Liver (tissue), 9 donors: Measurements from ENCODE around the gene PDLIM7. TPM values are rescaled to one million over a fixed set of nuclear protein-coding genes. Genes with fewer than 3 reads are reported as not detected.
"Not testable (repeated sequence)": the region's sequence is repeated elsewhere in the genome, so short reads cannot be mapped to it uniquely, and the experiment has no call there.

Experiments used
- DNase-seq: peaks from one replicate; pipeline ENCODE4 v3.0.0-alpha.2; 2017; ENCODE audit warnings: low spot score
- H3K27ac ChIP-seq, 2 donors: one replicate each; pipeline ENCODE4 v1.7.0; 2013; ENCODE audit warnings: inconsistent platforms in 2 of 2, low read length in 2 of 2, control low read depth in 1 of 2, low read depth in 1 of 2, mild to moderate bottlenecking in 1 of 2
- H3K27me3 ChIP-seq, 4 donors: one replicate each; pipeline versions ENCODE4 v1.6.1 to v1.7.0; 2013; ENCODE audit warnings: low read length in 3 of 4, inconsistent platforms in 1 of 4, mild to moderate bottlenecking in 1 of 4, moderate library complexity in 1 of 4; ENCODE audit not compliant: control insufficient read depth in 4 of 4, insufficient read depth in 4 of 4
- H3K36me3 ChIP-seq, 4 donors: one replicate each; pipeline versions ENCODE4 v1.6.1 to v1.7.0; 2013; ENCODE audit warnings: low read length in 3 of 4, mild to moderate bottlenecking in 3 of 4, low read depth in 1 of 4, moderate library complexity in 1 of 4; ENCODE audit not compliant: control insufficient read depth in 4 of 4, insufficient read depth in 3 of 4
- H3K4me1 ChIP-seq, 4 donors: one replicate each; pipeline versions ENCODE4 v1.6.1 to v1.7.0; 2013; ENCODE audit warnings: low read length in 3 of 4, mild to moderate bottlenecking in 3 of 4, moderate library complexity in 1 of 4; ENCODE audit not compliant: control insufficient read depth in 4 of 4, insufficient read depth in 4 of 4
- H3K4me3 ChIP-seq, 3 donors: one replicate each; pipeline versions ENCODE4 v1.6.1 to v1.7.0; 2013; ENCODE audit warnings: low read length in 3 of 3, control low read depth in 1 of 3, low read depth in 1 of 3, mild to moderate bottlenecking in 1 of 3
- H3K9ac ChIP-seq, 2 donors: one replicate each; pipeline ENCODE4 v1.7.0; 2013; ENCODE audit warnings: low read length in 2 of 2, mild to moderate bottlenecking in 2 of 2, moderate library complexity in 2 of 2, control low read depth in 1 of 2, low read depth in 1 of 2
- H3K9me3 ChIP-seq, 4 donors: one replicate each; pipeline versions ENCODE4 v1.6.1 to v1.7.0; 2013; ENCODE audit warnings: low read length in 3 of 4; ENCODE audit not compliant: control insufficient read depth in 4 of 4
- EGR1 ChIP-seq, 2 donors: IDR thresholded peaks; 2 replicates each; pipeline ENCODE4 v1.6.1; 2016 to 2018; ENCODE audit warnings: antibody characterized with exemption in 2 of 2, low read depth in 2 of 2
- FOXA1 ChIP-seq: IDR thresholded peaks from 2 replicates; pipeline ENCODE4 v1.6.1; 2016; ENCODE audit warnings: antibody characterized with exemption
- GABPA ChIP-seq, 2 donors: IDR thresholded peaks in 1 of 2; conservative IDR thresholded peaks in 1 of 2; 2 replicates each; pipeline ENCODE4 v1.6.1; 2016; ENCODE audit warnings: antibody characterized with exemption in 2 of 2, mild to moderate bottlenecking in 1 of 2, moderate library complexity in 1 of 2
- HNF4A ChIP-seq, 2 donors: conservative IDR thresholded peaks; 2 replicates each; pipeline ENCODE4 v1.6.1; 2016; ENCODE audit warnings: antibody characterized with exemption in 2 of 2, mild to moderate bottlenecking in 2 of 2
- HNF4G ChIP-seq: IDR thresholded peaks from 2 replicates; pipeline ENCODE4 v1.6.1; 2016; ENCODE audit warnings: antibody characterized with exemption
- JUND ChIP-seq, 2 donors: IDR thresholded peaks; 2 replicates each; pipeline ENCODE4 v1.6.1; 2016; ENCODE audit warnings: antibody characterized with exemption in 2 of 2
- NR2F2 ChIP-seq: IDR thresholded peaks from 2 replicates; pipeline ENCODE4 v1.6.1; 2016; ENCODE audit warnings: antibody characterized with exemption
- RAD21 ChIP-seq, 2 donors: IDR thresholded peaks; 2 replicates each; pipeline ENCODE4 v1.6.1; 2016; ENCODE audit warnings: antibody characterized with exemption in 2 of 2, mild to moderate bottlenecking in 2 of 2
- REST ChIP-seq: IDR thresholded peaks from 2 replicates; pipeline ENCODE4 v1.6.1; 2016; ENCODE audit warnings: antibody characterized with exemption, mild to moderate bottlenecking
- RXRA ChIP-seq, 2 donors: IDR thresholded peaks; 2 replicates each; pipeline ENCODE4 v1.6.1; 2017 to 2018; ENCODE audit warnings: antibody characterized with exemption in 2 of 2, mild to moderate bottlenecking in 1 of 2
- SP1 ChIP-seq: IDR thresholded peaks from 2 replicates; pipeline ENCODE4 v1.6.1; 2018; ENCODE audit warnings: antibody characterized with exemption, mild to moderate bottlenecking
- WGBS: extraction: QIAGEN DNeasy Blood & Tissue Kit; methylation state at CpG from one replicate; pipeline ENCODE4 v1.1.7; 2013; 5-methylcytosine and 5-hydroxymethylcytosine counted together
- polyA plus RNA-seq, 2 donors: library from polyadenylated mRNA; stranded (reverse) in 1 of 2; unstranded in 1 of 2; fragments of 200-250 nt in 1 of 2; fragments of >200 nt in 1 of 2; fragmentation: Nextera tagmentation in 1 of 2; extraction: Ambion mirVana in 1 of 2; gene quantifications; one replicate each; pipeline versions ENCODE4 v1.2.1 to v1.2.3, GENCODE V29; 2013 to 2015
- total RNA-seq, 2 donors: library from RNA; depleted of rRNA; stranded (reverse); fragments of >200 nt; gene quantifications; one replicate each; pipeline ENCODE4 v1.2.3, GENCODE V29; 2014
- TF ChIP-seq, protein P1 (sequence below): IDR thresholded peaks from 2 replicates; pipeline ENCODE4 v1.6.1; 2016; ENCODE audit warnings: antibody characterized with exemption
- donor health status: healthy.
- donor health status: healthy.
- donor health status: healthy.
- donor health status: healthy.
- donor health status: healthy.

The PDLIM7 gene
- total and polyA plus RNA-seq, 4 donors = 5.5 to 36.0 (median 8.5) TPM

DNA sequence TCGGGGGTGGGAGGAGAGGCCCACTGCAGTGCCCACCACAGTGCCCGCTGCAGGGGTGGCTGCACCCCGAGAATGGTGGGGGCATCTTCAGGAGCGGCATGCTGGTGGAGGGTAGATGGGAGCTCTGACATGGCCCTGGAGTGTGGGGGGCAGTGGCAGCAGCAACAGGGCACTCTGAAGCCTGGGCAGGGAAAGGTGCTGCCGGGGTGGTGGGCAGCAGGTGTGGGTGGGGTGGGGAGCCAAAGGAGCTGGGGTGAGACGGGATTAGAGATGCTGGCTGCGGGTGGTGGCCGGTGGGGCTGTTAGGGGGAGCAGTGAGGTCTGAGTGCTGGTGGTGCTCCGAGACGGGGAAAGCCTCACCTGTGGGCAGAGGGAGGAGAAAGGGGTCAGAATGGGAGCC is 39.0 kb upstream of the PDLIM7 start (continued):
- TF ChIP-seq REST = no peak
- no peak for TF ChIP-seq FOXA1
- no peak for TF ChIP-seq SP1

DNA sequence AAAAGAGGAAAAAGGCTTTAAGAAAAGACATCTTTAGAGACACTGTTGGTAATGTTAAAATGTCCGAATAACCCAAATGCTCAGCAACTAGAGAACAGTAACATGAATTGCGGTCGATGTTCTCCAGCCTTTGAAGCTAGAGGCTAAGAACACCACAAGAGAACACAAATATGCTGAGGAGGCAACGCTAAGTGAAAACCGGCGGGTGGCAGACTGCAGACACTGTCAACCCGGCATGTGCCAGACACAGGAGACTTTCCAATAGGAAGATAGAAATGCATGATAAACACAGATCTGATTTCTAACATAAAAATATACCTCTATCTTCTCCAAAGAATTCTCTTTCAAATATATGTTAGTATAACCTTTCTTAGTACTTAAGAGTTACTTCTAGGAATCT is 37.7 kb upstream of the PDLIM7 start:
- TF ChIP-seq RAD21 (IDR thresholded peaks at IDR 0.05) = peak in 1 of 2 donors; percentile 54
- TF ChIP-seq, protein P1, sequence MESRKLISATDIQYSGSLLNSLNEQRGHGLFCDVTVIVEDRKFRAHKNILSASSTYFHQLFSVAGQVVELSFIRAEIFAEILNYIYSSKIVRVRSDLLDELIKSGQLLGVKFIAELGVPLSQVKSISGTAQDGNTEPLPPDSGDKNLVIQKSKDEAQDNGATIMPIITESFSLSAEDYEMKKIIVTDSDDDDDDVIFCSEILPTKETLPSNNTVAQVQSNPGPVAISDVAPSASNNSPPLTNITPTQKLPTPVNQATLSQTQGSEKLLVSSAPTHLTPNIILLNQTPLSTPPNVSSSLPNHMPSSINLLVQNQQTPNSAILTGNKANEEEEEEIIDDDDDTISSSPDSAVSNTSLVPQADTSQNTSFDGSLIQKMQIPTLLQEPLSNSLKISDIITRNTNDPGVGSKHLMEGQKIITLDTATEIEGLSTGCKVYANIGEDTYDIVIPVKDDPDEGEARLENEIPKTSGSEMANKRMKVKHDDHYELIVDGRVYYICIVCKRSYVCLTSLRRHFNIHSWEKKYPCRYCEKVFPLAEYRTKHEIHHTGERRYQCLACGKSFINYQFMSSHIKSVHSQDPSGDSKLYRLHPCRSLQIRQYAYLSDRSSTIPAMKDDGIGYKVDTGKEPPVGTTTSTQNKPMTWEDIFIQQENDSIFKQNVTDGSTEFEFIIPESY = no peak
- 50% methylated on average over 7 of the region's 7 CpGs for WGBS
- Histone ChIP-seq H3K9me3 (no peaks in the 10 kb centered on the region), H3K4me1 (peaks cover 2 to 16% (median 13%) of the 10 kb centered on the region in 4 donors), H3K27ac (peak overlapping the region; percentile 14 to 56), H3K9ac (peak overlapping the region in 1 of 2 donors; percentile 7), H3K27me3 (no peaks in the 10 kb centered on the region), H3K36me3 (peaks cover 18 to 49% (median 24%) of the 10 kb centered on the region in 4 donors), H3K4me3 (no peak overlapping the region)
- DNase-seq = no peak

- DNase-seq, H3K4me3 ChIP-seq, H3K27me3 ChIP-seq, H3K9me3 ChIP-seq: not testable (repeated sequence)
- Histone ChIP-seq H3K36me3 (peaks cover 23 to 56% (median 29%) of the 10 kb centered on the region in 4 donors), H3K9ac (peak overlapping the region in 1 of 2 donors; percentile 7), H3K27ac (peak overlapping the region in 1 of 2 donors; percentile 56), H3K4me1 (peaks cover 2 to 16% (median 13%) of the 10 kb centered on the region in 4 donors)
- TF ChIP-seq RXRA (IDR thresholded peaks at IDR 0.05) (peak in 1 of 2 donors; percentile 54), HNF4A (conservative IDR thresholded peaks at IDR 0.05) (peak in 1 of 2 donors; percentile 64)
- 49% methylated on average over 7 of the region's 7 CpGs for WGBS
Measured at GRCh38 chr5:177534433-177534832, 37.0 kb upstream of the PDLIM7 start.

DNA sequence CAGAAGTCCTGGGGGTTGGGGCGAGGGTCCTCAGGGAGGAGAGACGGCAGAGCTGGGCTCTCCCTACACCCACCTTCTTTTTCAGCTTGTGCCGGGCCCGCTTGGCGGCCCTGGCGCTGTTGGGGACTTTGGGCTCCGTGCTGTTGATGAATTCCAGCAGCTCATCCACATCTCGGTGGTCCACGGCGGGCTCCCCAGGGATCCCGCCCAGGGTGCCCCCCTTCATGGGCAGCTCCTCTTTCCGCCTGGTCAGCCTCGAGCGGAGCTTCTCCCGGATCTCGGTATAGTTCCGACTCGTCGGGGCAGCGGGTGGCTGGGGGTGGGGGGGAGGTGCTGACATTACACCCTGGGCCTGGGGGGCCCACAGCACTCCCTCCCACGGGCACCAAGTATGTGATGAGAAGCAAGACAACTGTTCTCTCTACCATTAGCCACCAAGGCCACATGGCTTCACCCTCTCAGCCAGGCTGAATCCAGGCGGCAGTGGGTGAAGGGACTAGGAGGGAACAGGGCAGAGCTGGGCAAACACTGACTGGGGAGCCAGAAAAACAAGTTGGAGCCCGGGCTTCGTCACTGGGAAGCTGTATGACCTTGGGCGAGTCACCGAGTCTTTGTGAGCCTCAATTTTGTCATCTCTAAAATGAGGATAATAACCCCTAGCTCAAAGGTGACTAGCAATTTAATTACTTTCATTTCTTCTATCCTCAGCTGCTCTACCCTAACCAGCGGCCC is 34.0 kb upstream of the PDLIM7 start:
- 93% methylated on average over 27 of the region's 27 CpGs for WGBS
- H3K27ac ChIP-seq = no peak overlapping the region
- no peak for TF ChIP-seq JUND (IDR thresholded peaks at IDR 0.05)
- no peak for TF ChIP-seq REST
- no peak for TF ChIP-seq EGR1 (IDR thresholded peaks at IDR 0.05; ENCODE audit: low read depth in 2 of 2)
- no peak for TF ChIP-seq FOXA1
- no peak for TF ChIP-seq NR2F2
- no peak for TF ChIP-seq HNF4G
- TF ChIP-seq GABPA (IDR thresholded peaks at IDR 0.05 in 1 of 2, conservative IDR thresholded peaks at IDR 0.05 in 1 of 2) = no peak
- peaks cover 0 to 16% (median 13%) of the 10 kb centered on the region in 4 donors for H3K4me1 ChIP-seq
- no peak for DNase-seq
- H3K36me3 ChIP-seq = peaks cover 13 to 67% (median 27%) of the 10 kb centered on the region in 4 donors
- no peak overlapping the region for H3K9ac ChIP-seq
- H3K4me3 ChIP-seq = no peak overlapping the region
- H3K9me3 ChIP-seq = no peaks in the 10 kb centered on the region
- no peaks in the 10 kb centered on the region for H3K27me3 ChIP-seq
